RWPE2 (cell line): ENCODE measurements around the gene MRPL18.

Experiments
- ATAC-seq: fragments of 200-7000 bp; cut with Tn5 transposase; 3 replicates; pipeline ENCODE4 v1.9.1; 2021; ENCODE audit warnings: low read depth
- DNase-seq: peaks from one replicate; pipeline ENCODE4 v3.0.0-alpha.2; 2020; ENCODE audit warnings: low spot score
- H3K27ac ChIP-seq: fragments of 450-650 bp; 2 replicates; pipeline ENCODE4 v1.5.1; 2017; ENCODE audit warnings: mild to moderate bottlenecking; ENCODE audit not compliant: poor library complexity, severe bottlenecking
- H3K27me3 ChIP-seq: fragments of 250-450 bp; sonication (Bioruptor Pico); 2 replicates; pipeline ENCODE4 v1.5.1; 2021; ENCODE audit warnings: mild to moderate bottlenecking, moderate library complexity; ENCODE audit not compliant: insufficient read depth, poor library complexity, severe bottlenecking
- H3K36me3 ChIP-seq: fragments of 250-450 bp; sonication (Bioruptor Pico); 2 replicates; pipeline ENCODE4 v1.5.1; 2020; ENCODE audit warnings: low read depth, mild to moderate bottlenecking, moderate library complexity
- H3K4me1 ChIP-seq: fragments of 250-450 bp; sonication (Bioruptor Pico); 2 replicates; pipeline ENCODE4 v1.5.1; 2021; ENCODE audit warnings: mild to moderate bottlenecking, moderate library complexity; ENCODE audit not compliant: insufficient read depth, poor library complexity, severe bottlenecking
- H3K4me3 ChIP-seq: fragments of 250-450 bp; sonication (Bioruptor Pico); 2 replicates; pipeline ENCODE4 v1.5.1; 2021; ENCODE audit warnings: mild to moderate bottlenecking, moderate library complexity; ENCODE audit not compliant: severe bottlenecking
- H3K9me3 ChIP-seq: fragments of 250-450 bp; sonication (Bioruptor Pico); 2 replicates; pipeline ENCODE4 v1.5.1; 2021; ENCODE audit warnings: mild to moderate bottlenecking, moderate library complexity; ENCODE audit not compliant: severe bottlenecking
- CTCF ChIP-seq: fragments of 450-650 bp; IDR thresholded peaks from one replicate; pipeline ENCODE4 v1.5.1; 2017; ENCODE audit warnings: mild to moderate bottlenecking, moderate library complexity; ENCODE audit not compliant: poor library complexity, severe bottlenecking

Gene MRPL18

GRCh38 chr6:159761129-159761872, 29.0 kb upstream of the MRPL18 start:
- no peaks in the 10 kb centered on the region for H3K9me3 ChIP-seq
- peak overlapping the region; percentile 91 for H3K27ac ChIP-seq
- H3K4me1 ChIP-seq: peaks cover 20% of the 10 kb centered on the region
- TF ChIP-seq CTCF: no peak
- DNase-seq (no peak), ATAC-seq (no peak)
- H3K27me3 ChIP-seq: no peaks in the 10 kb centered on the region
- H3K4me3 ChIP-seq: peak overlapping the region; percentile 65
- H3K36me3 ChIP-seq: peaks cover 50% of the 10 kb centered on the region

DNA sequence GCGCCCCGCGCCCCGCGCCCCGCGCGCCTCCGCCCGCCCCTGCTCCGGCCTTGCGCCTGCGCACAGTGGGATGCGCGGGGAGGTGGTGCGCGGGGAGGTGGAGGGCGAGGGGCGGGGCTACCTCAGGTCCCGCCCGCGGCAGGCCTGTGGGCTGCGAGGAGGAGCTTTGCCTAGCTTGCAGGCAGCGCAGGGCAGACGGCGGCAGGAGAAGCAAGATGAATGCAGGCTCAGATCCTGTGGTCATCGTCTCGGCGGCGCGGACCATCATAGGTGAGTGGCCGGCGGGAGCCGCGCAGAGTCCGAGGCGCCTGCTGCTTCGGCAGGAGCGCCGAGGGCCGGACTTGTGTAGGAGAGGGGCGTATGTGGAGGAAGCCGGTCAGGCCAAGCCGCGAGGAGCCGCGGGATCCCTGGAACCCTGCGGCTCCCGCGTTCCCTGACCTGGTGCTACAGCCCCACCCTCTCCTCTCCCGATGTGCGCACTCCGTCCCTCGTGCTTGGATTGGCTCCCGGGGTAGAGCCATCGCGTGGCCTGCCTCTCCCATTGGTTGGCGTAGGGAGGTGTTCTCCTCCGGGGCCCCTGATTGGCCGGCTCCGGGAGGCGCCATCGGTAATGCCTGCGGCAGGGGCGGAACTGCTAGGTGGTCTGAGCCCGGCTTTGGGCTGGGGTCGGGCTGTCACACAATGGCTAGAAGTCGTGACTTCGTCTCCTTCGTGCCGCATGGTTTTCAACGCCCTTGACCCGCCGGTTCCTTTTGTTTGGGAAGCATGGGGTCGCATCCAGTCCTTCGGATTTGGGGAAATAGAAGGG, 28.2 kb upstream of the MRPL18 start, which contains the start of gene ACAT2:
ACAT2 (plus strand) TSS at position 173 of the 808 bp plus-strand sequence; CDS start at position 216, 43 bp downstream.
- peak; percentile 94 for ATAC-seq
- DNase-seq: peak; percentile 97
- Histone ChIP-seq H3K27me3 (no peaks in the 10 kb centered on the region), H3K9me3 (no peaks in the 10 kb centered on the region), H3K4me3 (peak within 1 kb of the TSS; percentile 65), H3K27ac (peak within 1 kb of the TSS; percentile 91), H3K36me3 (peaks cover 53% of the 10 kb centered on the region), H3K4me1 (peaks cover 20% of the 10 kb centered on the region)
- TF ChIP-seq CTCF: no peak

DNA sequence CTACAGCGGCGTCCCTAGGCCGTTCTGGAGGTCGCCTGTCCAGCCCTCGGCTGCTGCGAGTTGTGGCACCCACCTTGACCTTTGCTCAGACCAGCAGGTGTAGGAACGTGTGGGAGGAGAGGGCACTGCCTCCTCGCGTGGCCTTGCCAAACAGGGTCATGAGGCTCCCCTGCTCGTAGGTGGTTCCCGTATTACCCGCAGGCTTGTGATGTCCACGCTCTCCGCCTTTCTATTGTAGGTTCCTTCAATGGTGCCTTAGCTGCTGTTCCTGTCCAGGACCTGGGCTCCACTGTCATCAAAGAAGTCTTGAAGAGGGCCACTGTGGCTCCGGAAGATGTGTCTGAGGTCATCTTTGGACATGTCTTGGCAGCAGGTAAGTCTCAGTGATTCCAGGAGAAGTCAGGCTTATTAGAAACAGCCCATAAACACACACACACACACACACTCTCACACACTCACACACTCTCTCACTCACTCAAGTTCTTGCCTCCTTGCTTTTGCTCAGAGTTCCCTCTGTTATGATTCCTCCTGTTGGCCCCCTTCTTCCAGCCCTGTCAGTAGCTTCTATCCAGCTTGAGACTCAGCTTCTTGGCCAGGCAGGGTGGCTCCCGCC, 27.5 kb upstream of the MRPL18 start:
- peaks cover 55% of the 10 kb centered on the region for H3K36me3 ChIP-seq

GRCh38 chr6:159766906-159767305, 23.4 kb upstream of the MRPL18 start:
- Histone ChIP-seq H3K27me3 (no peaks in the 10 kb centered on the region), H3K9me3 (no peaks in the 10 kb centered on the region), H3K27ac (no peak overlapping the region), H3K4me1 (peaks cover 3% of the 10 kb centered on the region), H3K4me3 (no peak overlapping the region), H3K36me3 (peaks cover 92% of the 10 kb centered on the region)
- no peak for ATAC-seq
- no peak for DNase-seq
- TF ChIP-seq CTCF: no peak

More for the DNA sequence above, 27.5 kb upstream of the MRPL18 start:
- peak overlapping the region; percentile 91 for H3K27ac ChIP-seq
- no peak for DNase-seq
- ATAC-seq: no peak
- no peak for TF ChIP-seq CTCF
- H3K9me3 ChIP-seq: no peaks in the 10 kb centered on the region
- peak overlapping the region; percentile 65 for H3K4me3 ChIP-seq
- H3K4me1 ChIP-seq: peaks cover 20% of the 10 kb centered on the region
- no peaks in the 10 kb centered on the region for H3K27me3 ChIP-seq
